Right lobe of liver (tissue), 4 donors: ENCODE measurements around the gene RELN.

Experiments
- CTCF ChIP-seq, 4 donors: fragments of 200-600 bp in 3 of 4; fragments of 450-650 bp in 1 of 4; IDR thresholded peaks; one replicate each; pipeline versions ENCODE4 v1.5.1 to v1.8.0; 2016 to 2022; ENCODE audit warnings: antibody characterized with exemption in 4 of 4, mild to moderate bottlenecking in 2 of 4
- POLR2A ChIP-seq: fragments of 450-650 bp; IDR thresholded peaks from one replicate; pipeline ENCODE4 v1.6.1; 2017; ENCODE audit warnings: antibody characterized with exemption, mild to moderate bottlenecking
- donor health status: DM: no; HTN: no; CAD: no.
- donor health status: DM: no; HTN: no; CAD: no.
- donor health status: DM: no; HTN: yes; CAD: no.

- TF ChIP-seq CTCF (IDR thresholded peaks at IDR 0.05) (no peak), POLR2A (no peak)
Measured at GRCh38 chr7:103715376-103716120, 273.9 kb downstream of the RELN start.
